Peyer's patch (tissue), 4 donors: ENCODE results near the gene NUP62.

Source experiments
- CTCF ChIP-seq, 6 experiments: fragments of 450-650 bp in 4 of 6; fragments of 200-600 bp in 2 of 6; sonication (generic) in 1 of 6; IDR thresholded peaks; one replicate each; pipeline ENCODE4 v1.5.1; 2017 to 2019; ENCODE audit warnings: antibody characterized with exemption in 6 of 6, mild to moderate bottlenecking in 3 of 6, moderate library complexity in 1 of 6
- POLR2A ChIP-seq, 2 donors: fragments of 450-650 bp; IDR thresholded peaks; one replicate each; pipeline ENCODE4 v1.5.1; 2017; ENCODE audit warnings: antibody characterized with exemption in 2 of 2, mild to moderate bottlenecking in 2 of 2, moderate library complexity in 2 of 2

GRCh38 chr19:49869009-49869483 lies 60.3 kb downstream of the NUP62 start:
- no peak for TF ChIP-seq CTCF (IDR thresholded peaks at IDR 0.05)
- no peak for TF ChIP-seq POLR2A (IDR thresholded peaks at IDR 0.05)
